H1 (cell line): ENCODE results near the gene CCDC30.

Source experiments
- BACH1 ChIP-seq: IDR thresholded peaks from 2 replicates; pipeline ENCODE4 v1.6.1; 2012; ENCODE audit warnings: low read length, improper control_type of control experiment
- CTCF ChIP-seq, 3 experiments: IDR thresholded peaks; 1 replicate in 2 of 3; 2 replicates in 1 of 3; pipeline versions ENCODE4 v1.5.1 to v1.6.1; 2011; ENCODE audit warnings: low read length in 3 of 3, mild to moderate bottlenecking in 3 of 3, inconsistent platforms in 2 of 3, low read depth in 1 of 3, moderate library complexity in 1 of 3; ENCODE audit not compliant: insufficient read depth in 1 of 3; ENCODE audit errors: control extremely low read depth in 1 of 3
- EGR1 ChIP-seq: IDR thresholded peaks from 2 replicates; pipeline ENCODE4 v1.6.1; 2011; ENCODE audit warnings: low read depth, low read length, borderline replicate concordance
- PHF8 ChIP-seq: fragments of 200-600 bp; sonication (generic); conservative IDR thresholded peaks from 2 replicates; pipeline ENCODE4 v1.7.1; 2012; ENCODE audit warnings: low read depth, mild to moderate bottlenecking, inconsistent platforms, low read length, moderate library complexity
- POLR2A ChIP-seq, 2 experiments: IDR thresholded peaks; 1 replicate in 1 of 2; 2 replicates in 1 of 2; pipeline ENCODE4 v1.6.1; 2011; ENCODE audit warnings: low read depth in 2 of 2, low read length in 2 of 2, mild to moderate bottlenecking in 2 of 2; ENCODE audit errors: control extremely low read depth in 1 of 2
- SP1 ChIP-seq: IDR thresholded peaks from 2 replicates; pipeline ENCODE4 v1.6.1; 2011; ENCODE audit warnings: low read depth, low read length
- TAF1 ChIP-seq: IDR thresholded peaks from 2 replicates; pipeline ENCODE4 v1.6.1; 2011; ENCODE audit warnings: mild to moderate bottlenecking, low read depth, low read length

GRCh38 chr1:42674682-42675081 lies 211.6 kb downstream of the CCDC30 start:
- no peak for TF ChIP-seq POLR2A (IDR thresholded peaks at IDR 0.05; ENCODE audit: control extremely low read depth in 1 of 2, low read depth in 2 of 2, low read length in 2 of 2)
- TF ChIP-seq BACH1, result no peak
- no peak for TF ChIP-seq CTCF (IDR thresholded peaks at IDR 0.05; ENCODE audit: control extremely low read depth in 1 of 3, insufficient read depth in 1 of 3, low read depth in 1 of 3, low read length in 3 of 3)
- no peak for TF ChIP-seq PHF8
- no peak for TF ChIP-seq SP1
- TF ChIP-seq TAF1, result no peak
- no peak for TF ChIP-seq EGR1
